Mesenteric fat pad (tissue), 1 donor: ENCODE data around the gene ZDHHC7. TPM values are rescaled to one million over a fixed set of nuclear protein-coding genes. Genes with fewer than 3 reads are reported as not detected.

ENCODE experiments used
- DNase-seq: peaks from one replicate; pipeline ENCODE4 v3.0.0-alpha.2; 2020; ENCODE audit warnings: low spot score
- total RNA-seq: library from RNA; stranded (reverse); fragmentation: NEBNext Ultra II Directional; extraction: Animal tissue kit (Norgen Biotek cat#: 25700); gene quantifications from one replicate; pipeline ENCODE4 v1.2.1, GENCODE V29; 2021
- donor health status: DM: yes; HTN: yes; CAD: no.

ZDHHC7 gene
- total RNA-seq, 1 donor from 2014 or later = 45.6 TPM

DNA sequence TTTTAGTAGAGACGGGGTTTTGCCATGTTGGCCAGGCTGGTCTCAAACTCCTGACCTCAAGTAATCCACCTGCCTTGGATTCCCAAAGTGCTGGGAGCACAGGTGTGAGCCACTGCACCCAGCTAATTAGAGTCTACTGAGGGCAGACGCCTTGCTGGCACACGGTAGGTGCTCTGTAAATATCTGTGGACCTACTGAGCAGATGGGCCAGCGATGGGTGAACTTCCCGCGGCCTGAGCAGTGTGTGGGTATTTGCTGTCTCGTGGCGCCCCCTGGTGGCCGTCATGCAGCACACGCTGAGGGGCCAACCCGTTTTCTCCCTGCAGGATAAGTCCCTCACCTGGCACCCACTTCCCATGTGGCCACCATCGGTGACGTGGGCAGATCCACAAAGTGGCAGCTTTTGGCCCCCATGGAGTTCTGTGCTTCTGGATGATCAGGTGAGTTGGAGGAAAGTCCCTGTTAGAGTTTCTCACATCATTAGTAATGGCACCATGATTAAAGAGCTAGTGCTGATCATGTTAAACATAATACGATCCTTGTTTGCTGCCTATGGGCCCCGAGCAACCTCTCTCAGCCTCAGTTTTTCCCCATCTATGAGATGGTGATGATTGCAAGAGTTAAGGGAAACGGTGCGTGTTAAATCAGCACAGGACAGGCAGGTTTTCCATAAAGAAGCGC is 40.7 kb downstream of the ZDHHC7 start:
- DNase-seq = peak; percentile 93

DNA sequence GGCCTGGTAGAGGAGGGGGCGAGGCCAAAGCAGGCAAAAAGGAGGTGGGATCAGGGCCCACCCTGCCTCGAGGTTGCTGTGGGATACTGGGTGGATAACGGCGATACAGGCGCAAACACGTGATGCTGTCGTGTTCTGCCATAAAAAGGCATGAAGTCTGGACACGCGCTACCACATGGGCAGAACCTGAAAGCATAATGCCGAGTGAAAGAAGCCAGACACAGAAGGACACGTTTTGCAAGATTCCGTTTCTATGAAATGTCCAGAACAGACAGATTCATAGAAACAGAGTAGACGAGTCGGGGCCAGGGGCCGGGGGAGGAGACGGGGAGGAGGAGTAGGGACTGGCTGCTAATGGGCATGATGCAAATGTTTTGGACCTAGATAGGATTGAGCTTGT is 43.5 kb downstream of the ZDHHC7 start:
- no peak for DNase-seq

DNA sequence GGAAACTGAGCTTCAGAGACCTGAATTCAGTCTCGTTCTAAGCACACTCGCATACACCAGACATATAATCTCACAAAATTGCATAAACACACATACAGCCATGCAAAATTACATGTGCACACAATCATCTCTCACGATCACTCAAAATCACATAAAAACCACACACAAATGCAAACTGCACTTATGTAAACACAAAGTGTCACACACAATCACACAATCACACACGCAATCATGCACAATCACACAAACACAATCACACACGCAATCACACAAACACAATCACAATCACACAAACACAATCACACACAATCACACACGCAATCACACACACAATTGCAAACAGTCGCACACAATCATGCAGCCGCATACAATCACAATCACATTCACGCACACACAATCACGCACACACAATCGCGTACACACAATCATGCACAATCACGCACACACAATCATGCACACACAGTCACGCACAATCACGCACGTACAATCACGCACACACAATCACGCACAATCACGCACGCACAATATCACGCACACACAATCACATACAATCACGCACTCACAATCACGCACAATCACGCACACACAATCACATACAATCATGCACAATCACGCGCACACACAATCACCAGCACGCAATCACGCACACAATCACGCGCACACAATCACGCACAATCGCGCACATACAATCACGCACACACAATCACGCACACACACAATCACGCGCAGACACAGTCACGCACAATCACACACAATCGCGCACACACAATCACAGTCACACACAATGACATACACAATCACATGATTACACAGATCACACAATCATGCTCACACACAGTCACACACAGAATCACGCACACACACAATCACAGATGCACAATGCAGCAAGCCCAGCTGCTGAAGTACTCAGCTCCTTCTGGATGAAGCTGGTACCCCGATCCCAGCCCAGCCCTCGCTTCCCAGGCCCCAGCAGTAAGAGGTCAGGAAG is 45.6 kb downstream of the ZDHHC7 start:
- no peak for DNase-seq

DNA sequence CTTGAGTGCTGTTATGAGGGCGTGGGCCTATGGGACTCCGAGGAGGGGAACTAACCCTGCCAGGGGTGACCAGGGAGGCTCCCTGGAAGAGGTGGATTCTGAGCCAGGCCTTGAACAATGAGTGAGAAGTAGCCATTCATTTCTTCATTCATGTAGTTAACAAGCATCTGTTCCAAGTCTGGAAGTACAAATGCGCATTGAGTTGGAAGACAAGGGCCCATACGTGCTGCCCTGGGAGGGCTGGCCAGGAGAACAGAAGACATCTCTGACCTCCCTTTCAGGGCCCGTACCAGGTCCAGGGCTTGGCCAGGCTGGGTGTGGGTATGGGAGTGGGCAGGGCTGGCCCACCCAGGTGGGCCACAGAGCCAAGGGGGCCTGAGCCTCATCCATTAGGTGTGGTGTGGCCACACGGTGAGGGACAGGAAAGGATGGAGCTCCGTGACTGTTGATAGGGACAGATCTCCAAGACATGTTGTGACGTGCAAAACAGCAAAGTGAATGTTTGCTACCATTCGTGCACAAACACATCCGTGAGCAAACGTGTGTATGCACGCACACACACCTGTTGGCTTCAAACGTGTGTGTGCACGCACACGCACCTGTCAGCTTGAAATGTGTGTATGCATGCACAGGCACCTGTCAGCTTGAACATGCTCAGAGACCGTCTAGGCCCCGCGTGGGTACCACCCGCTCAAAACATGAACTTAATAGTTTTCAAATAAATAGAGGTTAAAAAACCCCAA is 46.8 kb downstream of the ZDHHC7 start:
- no peak for DNase-seq

DNA sequence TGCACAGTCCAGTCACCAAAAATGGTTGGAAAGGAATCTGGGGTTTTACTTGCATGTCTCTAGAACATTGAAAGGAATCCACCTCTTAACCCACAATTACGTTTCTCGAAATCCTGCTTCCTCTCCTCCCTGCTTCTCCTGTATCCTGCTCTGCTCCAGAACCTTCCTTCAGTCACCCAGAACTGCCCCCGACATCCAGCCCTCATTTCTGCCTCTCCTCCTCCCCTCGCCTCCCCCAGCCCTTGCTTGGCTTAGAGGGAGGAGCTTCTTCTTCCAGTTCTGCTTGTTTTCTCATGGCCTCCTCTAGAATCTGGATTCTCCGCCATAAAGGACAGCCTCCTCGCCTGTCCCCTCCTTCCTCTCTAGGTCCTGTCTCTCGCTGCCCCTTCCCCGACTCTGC is 48.3 kb downstream of the ZDHHC7 start:
- no peak for DNase-seq

DNA sequence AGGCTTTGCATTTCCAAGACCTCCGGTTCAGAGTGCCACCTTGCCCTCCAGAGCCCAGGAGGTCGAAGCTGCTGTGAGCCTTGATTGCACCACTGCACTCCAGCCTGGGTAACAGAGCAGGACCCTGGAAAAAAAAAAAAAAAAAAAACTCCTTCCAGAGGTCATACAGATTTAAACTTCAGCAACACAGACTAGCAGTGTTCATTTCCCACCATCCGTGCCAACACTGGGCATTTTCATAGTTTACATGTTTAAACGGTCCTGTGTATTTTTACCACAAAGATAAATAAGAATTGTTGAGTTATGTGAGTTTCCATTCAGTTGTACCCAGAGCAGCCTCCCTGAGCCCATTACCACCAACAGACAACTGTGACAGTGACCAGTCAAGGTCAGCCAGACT is 50.4 kb downstream of the ZDHHC7 start:
- DNase-seq = no peak

DNA sequence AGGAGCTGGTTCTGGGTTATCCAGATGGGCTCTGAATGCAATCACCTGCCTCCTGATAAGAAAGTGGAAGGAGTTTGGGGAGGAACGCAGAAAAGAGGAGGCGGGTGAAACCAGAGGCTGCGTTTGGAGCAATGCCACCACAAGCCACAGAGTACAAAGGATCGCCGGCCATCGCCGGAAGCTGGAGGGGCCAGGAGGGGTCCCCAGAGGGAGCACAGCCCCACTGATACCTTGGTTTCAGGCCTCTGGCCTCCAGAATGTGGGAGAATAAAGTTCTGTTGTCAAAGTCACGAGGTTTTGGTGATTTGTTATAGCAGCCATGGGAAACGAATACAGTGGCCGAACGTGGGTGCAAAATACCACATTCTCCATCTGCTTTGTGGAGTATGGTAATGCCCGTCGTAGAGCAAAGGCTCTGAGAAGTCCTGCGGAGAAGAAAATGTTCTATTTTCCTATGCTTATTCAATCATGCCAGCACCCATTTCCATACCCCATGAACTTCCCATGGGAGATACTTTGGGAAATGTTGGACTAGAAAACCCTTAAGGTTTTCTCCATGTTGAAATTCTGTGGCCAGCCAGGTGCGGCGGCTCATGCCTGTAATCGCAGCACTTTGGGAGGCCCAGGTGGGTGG is 51.4 kb downstream of the ZDHHC7 start:
- DNase-seq = no peak

DNA sequence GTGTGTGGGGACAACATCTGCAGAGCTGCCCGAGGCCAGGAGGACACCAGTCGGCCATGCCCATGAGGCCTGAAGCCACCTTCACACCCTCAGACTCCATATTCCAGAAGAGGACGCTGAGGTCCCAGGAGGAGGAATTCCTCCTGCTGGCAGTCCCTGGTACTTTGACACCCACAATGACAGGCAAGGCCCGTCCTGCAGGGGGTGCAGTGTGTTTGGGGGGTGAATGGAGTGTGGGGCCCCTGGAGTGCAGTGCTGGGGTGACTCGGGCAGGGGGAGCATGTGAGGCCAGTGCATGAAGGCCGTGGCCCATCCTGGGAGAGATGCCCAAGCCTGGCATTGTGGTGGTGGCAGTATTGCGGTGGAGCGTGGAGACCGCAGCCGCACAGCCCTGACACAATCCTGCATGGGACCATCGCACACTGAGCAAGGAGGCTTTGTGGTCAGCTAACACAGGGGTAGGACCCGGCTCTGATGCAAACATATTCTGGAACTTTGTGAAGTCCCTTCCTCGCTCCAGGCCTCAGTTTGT is 52.2 kb downstream of the ZDHHC7 start:
- DNase-seq = no peak

DNA sequence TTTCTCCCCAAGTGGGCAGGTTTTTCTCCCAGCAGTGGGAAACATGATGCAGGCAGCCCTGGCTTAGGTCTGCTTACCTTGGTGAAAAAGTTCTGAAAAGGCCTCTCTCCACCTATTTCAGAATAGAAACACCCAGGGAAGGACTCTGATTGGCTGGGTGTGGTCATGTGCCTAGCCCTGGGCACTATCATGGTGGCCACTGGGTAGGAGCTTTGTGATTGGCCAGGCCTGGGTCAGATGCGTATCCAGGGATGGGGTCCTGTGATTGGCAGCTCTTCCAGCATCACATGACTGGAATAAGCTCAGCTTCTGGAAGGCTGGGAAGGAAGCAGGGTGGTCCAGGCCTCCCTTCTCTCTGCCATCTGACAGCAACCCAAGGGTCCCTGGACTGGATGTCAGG is 53.5 kb downstream of the ZDHHC7 start:
- no peak for DNase-seq

DNA sequence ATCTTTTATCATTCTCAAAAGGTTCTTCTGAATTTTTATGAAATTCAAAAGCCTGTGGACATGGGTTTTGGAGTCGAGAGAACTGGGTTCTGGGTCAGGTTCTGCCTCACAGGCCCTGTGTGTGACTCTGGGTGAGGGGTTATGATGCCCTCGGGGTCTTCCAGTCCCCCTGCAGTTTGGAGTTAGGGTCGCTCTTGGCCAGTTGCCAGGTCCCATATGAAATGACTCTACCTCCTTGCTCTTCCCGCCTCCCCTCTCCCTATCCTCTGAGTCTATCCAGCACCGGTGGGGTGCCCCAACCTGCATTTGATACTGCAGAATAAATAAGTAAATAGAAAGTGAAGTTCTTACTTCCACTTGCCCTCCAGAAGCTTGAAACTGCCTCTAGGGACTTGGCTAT is 54.1 kb downstream of the ZDHHC7 start:
- no peak for DNase-seq

DNA sequence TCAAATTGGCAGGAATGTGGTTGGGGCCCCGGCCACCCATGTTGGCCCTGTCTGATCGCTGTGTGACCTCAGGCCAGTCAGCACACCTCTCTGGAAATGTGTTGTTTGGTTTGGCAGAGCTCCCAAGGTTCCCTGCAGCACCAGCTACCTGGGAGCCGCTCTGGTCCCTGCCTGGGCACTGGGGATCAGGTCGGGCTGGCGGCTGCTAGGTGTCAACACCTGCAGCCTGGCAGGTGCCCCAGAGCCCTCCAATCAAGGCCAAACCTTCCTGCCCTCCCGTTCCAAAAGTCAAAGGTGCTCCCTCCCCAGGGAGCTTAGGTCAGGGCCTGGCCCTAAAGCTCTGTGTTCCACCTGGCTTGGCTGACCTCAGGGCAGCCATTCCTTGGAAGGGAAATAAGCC is 55.9 kb downstream of the ZDHHC7 start:
- DNase-seq = no peak

DNA sequence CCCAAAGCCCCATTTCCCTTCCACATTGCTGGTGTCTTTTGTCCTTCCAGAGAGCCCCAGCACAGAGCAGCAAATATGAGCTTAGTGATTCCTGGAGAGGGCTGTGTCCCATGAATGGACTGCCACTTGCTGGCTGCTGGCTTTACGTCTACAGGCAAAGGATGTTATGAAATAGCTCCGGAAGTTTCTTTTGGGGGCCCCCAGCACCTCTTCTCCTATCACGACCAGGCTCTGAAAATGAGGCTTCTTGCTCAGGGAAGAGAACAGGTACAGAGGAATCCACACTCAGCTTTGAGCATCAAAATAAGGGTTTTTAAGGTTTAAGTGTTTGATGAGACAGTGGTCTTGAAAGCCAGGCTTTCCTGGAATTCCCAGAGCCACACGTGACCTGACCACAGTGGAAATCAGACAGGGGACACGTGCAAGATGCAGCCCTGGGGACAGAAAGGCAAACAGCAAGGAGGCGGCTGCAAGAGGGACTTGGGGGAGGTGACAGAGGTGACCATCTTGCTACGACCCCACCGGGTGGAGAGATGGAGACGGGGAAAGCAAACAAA is 58.1 kb downstream of the ZDHHC7 start:
- DNase-seq = no peak

DNA sequence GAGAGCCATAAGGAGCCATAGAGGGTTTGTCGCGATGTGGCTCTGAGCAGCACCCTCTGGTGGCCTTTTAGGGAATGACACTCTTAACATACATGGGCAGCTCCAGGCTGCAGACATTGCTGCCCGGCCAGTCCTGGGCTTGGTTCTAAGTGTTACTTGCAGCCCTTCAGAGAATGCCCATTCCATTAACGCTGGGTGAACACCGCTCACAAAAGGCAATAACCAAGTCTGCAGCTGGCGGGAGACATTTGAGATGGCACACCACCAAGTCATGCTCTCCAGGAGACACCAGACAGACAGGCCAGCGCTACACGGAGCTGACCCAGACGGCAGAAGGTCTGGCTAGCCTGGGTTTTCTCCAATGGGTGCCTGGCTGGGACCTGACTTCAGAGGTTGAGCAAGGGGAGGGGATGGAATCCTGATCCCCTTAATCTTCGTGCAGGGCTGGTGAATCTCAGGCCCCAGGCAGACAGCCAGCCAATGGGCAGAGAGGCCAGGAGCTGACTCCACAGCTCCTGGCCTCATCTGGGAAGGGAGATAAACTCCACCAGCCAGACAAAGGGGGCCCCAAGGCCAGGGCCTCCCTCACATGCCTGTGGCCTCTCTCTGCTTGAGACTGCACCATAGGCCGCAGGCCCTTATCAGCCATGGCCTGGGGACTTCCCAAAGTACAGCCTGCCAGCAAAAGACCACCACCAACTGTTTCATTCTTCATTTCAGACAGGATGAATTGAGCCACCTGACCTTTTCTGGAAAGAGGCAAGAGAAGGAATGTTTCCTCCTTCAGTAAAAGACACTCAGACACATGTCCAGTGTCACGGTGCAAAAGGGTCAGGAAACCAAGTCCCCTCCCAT is 58.8 kb downstream of the ZDHHC7 start:
- DNase-seq = no peak

DNA sequence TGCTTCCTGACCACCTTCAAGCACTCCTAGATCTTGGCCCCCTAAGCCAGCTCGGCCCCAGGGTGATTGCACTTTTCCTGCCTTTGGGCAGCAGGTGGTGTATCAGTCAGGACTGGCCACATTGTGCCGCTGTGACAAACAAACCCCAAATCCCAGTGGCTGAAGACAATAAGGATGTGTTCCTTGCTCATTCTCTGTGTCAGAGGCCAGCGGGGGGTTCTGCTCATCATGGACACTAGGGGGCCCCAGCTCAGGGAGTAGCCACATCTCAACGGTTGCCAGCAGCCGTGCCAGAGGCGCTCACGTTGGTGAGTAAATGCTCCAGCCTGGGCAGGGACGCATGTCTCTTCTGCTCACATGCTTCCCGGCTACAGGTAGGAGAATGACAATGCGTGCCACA is 60.4 kb downstream of the ZDHHC7 start:
- DNase-seq = no peak

DNA sequence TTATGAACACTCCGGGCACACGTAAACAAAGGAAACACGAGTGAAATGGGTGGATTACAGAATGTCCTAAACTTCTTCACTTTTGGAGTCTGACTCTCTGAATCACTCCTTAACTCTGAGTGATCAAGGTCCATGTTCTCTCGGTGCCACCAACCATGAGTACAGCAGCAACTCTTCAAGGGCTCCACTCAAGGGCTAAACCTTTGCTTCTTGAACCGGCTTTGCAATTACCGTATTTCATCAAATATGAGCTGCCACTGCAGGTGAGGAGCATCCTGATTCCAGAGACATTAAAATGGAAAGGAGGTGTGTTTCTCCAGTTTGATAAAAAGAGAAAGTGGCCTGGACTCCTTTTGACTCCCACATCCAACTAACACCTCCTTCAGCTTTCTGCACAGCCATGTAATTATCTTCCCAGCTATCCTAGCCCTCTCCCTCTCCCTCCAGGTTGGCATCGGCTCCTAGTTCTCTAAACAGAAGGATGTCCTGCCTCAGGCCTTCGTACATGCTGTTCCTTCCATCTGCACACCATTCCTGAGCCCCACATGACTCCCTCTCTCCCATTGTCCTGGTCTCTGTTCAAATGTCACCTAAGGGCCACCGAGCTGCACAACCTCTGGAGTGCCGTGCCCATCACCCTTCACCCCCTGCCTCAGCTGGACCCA is 61.4 kb downstream of the ZDHHC7 start:
- no peak for DNase-seq

DNA sequence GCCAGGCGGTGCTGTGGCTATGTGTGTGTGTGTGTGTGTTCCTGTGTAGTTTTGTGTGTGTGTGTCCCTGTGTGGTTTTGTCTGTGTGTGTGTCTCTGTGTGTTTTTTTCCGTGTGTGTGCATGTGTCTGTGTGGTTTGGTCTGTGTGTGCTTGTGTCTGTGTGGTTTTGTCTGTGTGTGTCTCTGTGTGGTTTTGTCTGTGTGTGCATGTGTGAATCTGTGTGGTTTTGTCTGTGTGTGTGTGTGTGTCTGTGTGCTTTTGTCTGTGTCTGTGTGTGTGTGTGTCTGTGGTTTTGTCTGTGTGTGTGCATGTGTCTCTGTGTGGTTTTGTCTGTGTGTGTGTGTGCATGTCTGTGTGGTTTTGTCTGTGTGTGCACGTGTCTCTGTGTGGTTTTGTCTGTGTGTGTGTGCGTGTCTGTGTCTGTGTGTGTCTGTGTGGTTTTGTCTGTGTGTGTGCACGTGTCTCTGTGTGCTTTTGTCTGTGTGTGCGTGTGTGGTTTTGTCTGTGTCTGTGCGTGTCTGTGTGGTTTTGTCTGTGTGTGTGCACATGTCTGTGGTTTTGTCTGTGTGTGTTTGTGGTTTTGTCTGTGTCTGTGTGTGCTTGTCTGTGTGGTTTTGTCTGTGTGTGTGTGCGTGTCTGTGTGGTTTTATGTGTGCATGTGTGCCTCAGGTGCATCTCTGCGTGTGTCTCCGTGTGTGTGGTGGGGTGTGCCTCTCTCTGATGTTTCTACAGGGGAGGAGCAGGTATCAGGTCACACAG is 62.3 kb downstream of the ZDHHC7 start:
- DNase-seq = no peak

DNA sequence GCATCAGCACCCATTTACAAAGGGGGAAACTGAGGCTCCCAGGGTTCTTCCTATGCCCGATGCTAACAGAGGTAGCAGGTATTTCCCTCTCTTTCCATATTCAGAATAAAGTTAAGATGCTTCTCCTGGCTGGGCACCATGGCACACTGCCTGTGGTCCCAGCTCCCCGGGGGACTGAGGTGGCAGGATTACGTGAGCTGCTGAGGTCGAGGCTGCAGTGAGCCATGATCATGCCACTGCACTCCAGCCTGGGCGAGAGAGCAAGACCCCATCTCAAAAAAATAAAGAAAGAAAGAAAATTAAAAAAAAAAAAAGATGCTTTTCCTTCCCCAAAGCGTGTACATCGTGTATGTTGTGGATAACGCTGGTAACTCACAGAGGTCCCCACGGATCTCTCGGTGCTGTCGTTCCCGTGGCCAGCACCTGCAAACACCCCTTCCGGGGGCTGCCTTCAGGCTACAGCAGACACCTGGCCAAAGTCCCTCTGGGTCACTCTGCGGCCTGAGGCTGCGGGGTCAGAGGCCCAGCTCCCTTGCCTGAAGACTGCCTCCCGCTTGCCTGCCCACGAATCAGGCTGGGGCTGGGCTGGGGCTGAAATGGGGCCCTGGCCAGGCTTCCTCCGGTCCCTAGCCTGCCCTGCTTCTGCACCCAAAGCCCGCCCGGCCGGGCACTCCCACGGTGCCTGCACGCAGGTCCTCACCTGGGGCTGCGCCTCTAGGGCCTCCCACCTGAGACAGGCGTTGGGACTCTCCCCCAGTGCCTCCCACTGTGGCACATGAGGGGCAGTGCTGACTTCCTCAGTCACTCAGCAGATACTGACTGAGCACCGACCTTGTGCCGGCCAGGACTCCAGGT is 63.1 kb downstream of the ZDHHC7 start:
- no peak for DNase-seq

DNA sequence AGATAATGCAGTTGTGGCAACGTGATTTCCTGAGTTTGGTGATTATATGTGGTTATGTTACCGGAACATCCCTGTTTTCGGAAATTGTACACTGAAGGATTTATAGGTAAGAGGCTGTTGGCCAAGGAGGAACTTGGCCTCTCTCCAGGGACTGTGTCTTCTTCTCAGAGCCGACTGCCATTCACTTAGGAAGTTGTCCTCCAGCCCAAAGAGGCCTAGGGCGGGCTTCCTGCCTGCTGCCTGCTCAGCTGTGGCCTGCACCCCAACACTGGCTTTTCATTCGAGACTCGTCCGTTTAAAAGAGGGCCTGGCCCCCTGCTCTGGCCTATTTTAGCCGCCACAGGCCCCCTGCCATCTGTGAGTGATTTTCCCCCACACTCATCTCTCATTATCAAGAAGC is 64.3 kb downstream of the ZDHHC7 start:
- no peak for DNase-seq
